HepG2 (cell line): Measurements from ENCODE around the gene TMEM183A. TPM values are rescaled to one million over a fixed set of nuclear protein-coding genes. Genes with fewer than 3 reads are reported as not detected.

Experiments used
- ATAC-seq: fragments of 200-7000 bp; cut with Tn5 transposase; 3 replicates; pipeline ENCODE4 v1.9.1; 2020; ENCODE audit warnings: mild to moderate bottlenecking, moderate library complexity
- BruUV-seq: library from RNA; stranded (reverse); fragments of 400-500 nt; replicated peaks from 2 replicates; lab custom pipeline; 2021; lab: Mats Ljungman, UMichigan
- CTCF ChIA-PET: fragments of 300-600 bp; formaldehyde crosslinking; extraction: SDS; loops from one replicate; lab custom pipeline; 2021; ENCODE audit warnings: low total read pairs, inconsistent platforms, low intra/inter-chr PET ratio; lab: Yijun Ruan, JAX
- POLR2A ChIA-PET: fragments of 350-600 bp; sonication (Branson Sonifier 250); formaldehyde crosslinking; loops from one replicate; lab custom pipeline; 2020; ENCODE audit warnings: antibody characterized with exemption, inconsistent platforms; lab: Yijun Ruan, JAX
- DNase-seq: peaks from one replicate; pipeline ENCODE4 v3.0.0-alpha.2; 2015; ENCODE audit warnings: low spot score
- FAIRE-seq: peaks from 3 replicates; lab custom pipeline; 2011; peaks lifted over from hg19 to GRCh38; lab: Jason Lieb, UNC
- H2AFZ ChIP-seq: one replicate; pipeline ENCODE4 v1.6.1; 2011; ENCODE audit warnings: low read length, inconsistent platforms
- H3K27ac ChIP-seq: fragments of 300-600 bp; 3 replicates; pipeline ENCODE4 v1.8.0; 2011; ENCODE audit warnings: mixed run types, mild to moderate bottlenecking, mixed read lengths, low read length, inconsistent platforms; ENCODE audit not compliant: insufficient read depth; ENCODE audit errors: extremely low read length
- H3K27me3 ChIP-seq, 2 experiments: fragments of 200-600 bp in 1 of 2; 2 replicates in 1 of 2; 3 replicates in 1 of 2; pipeline versions ENCODE4 v1.6.0 to v1.8.0; 2011; ENCODE audit warnings: low read length in 2 of 2, mild to moderate bottlenecking in 2 of 2, moderate library complexity in 2 of 2, inconsistent platforms in 1 of 2; ENCODE audit not compliant: insufficient read depth in 2 of 2, control insufficient read depth in 1 of 2
- H3K36me3 ChIP-seq, 2 experiments: fragments of 200-600 bp in 1 of 2; replicated peaks in 1 of 2; 2 replicates in 1 of 2; 3 replicates in 1 of 2; pipeline versions ENCODE4 v1.5.1 to v1.8.0; 2011; ENCODE audit warnings: low read length in 2 of 2, inconsistent platforms in 1 of 2; ENCODE audit not compliant: insufficient read depth in 2 of 2, control insufficient read depth in 1 of 2
- H3K4me1 ChIP-seq: 2 replicates; pipeline ENCODE4 v1.5.1; 2012; ENCODE audit warnings: low read length, inconsistent platforms; ENCODE audit not compliant: insufficient read depth
- H3K4me2 ChIP-seq: 2 replicates; pipeline ENCODE4 v1.6.0; 2011; ENCODE audit warnings: low read depth, low read length, inconsistent platforms
- H3K4me3 ChIP-seq, 3 experiments: fragments of 200-600 bp in 1 of 3; sonication (generic), shearing (Covaris generic) in 1 of 3; replicated peaks in 1 of 3; 2 replicates each; pipeline ENCODE4 v1.5.1; 2011 to 2016; ENCODE audit warnings: low read length in 3 of 3, inconsistent platforms in 2 of 3, low read depth in 2 of 3, mild to moderate bottlenecking in 2 of 3, control low read depth in 1 of 3, mixed read lengths in 1 of 3; ENCODE audit not compliant: insufficient read depth in 1 of 3
- H3K79me2 ChIP-seq: one replicate; pipeline ENCODE4 v1.6.1; 2011; ENCODE audit warnings: low read length, inconsistent platforms; ENCODE audit not compliant: insufficient read depth
- H3K9ac ChIP-seq: 2 replicates; pipeline ENCODE4 v1.6.0; 2011; ENCODE audit warnings: mild to moderate bottlenecking, low read depth, low read length, inconsistent platforms; ENCODE audit not compliant: insufficient read depth
- H3K9me3 ChIP-seq: 2 replicates; pipeline ENCODE4 v1.5.1; 2012; ENCODE audit warnings: mild to moderate bottlenecking, low read length
- H4K20me1 ChIP-seq: 2 replicates; pipeline ENCODE4 v1.6.0; 2011; ENCODE audit warnings: inconsistent platforms, mild to moderate bottlenecking, low read length, moderate library complexity; ENCODE audit not compliant: insufficient read depth
- GZF1 ChIP-seq: sonication (generic); formaldehyde crosslinking; IDR thresholded peaks from 2 replicates; pipeline ENCODE4 v1.5.1; 2020; ENCODE audit warnings: mild to moderate bottlenecking, missing genetic modification reagents
- HMG20B ChIP-seq: conservative IDR thresholded peaks from 2 replicates; pipeline ENCODE4 v1.6.1; 2016; ENCODE audit warnings: missing genetic modification reagents, missing compliant biosample characterization
- HNF1B ChIP-seq: sonication (generic); formaldehyde crosslinking; IDR thresholded peaks from 2 replicates; pipeline ENCODE4 v1.5.1; 2020; ENCODE audit warnings: mild to moderate bottlenecking, moderate library complexity, missing genetic modification reagents
- IKZF5 ChIP-seq: IDR thresholded peaks from 2 replicates; pipeline ENCODE4 v1.6.1; 2018; ENCODE audit warnings: missing genetic modification reagents, mild to moderate bottlenecking, missing compliant biosample characterization
- KLF16 ChIP-seq, 2 experiments: sonication (generic) in 1 of 2; formaldehyde crosslinking in 1 of 2; IDR thresholded peaks; 2 replicates each; pipeline versions ENCODE4 v1.6.1 to v1.8.0; 2016 to 2023; ENCODE audit warnings: missing genetic modification reagents in 2 of 2, missing compliant biosample characterization in 1 of 2
- SMARCC2 ChIP-seq: fragments of 450-650 bp; IDR thresholded peaks from 2 replicates; pipeline ENCODE4 v1.6.1; 2017; ENCODE audit warnings: antibody characterized with exemption, mild to moderate bottlenecking
- SRSF1 ChIP-seq: fragments of 200-400 bp; formaldehyde crosslinking; optimal IDR thresholded peaks from 2 replicates; pipeline ENCODE3; 2017; ENCODE audit warnings: mild to moderate bottlenecking, low read depth, low read length, moderate library complexity
- STAG1 ChIP-seq: sonication (generic); formaldehyde crosslinking; IDR thresholded peaks from 2 replicates; pipeline ENCODE4 v1.4.0; 2020; ENCODE audit warnings: missing genetic modification reagents
- WIZ ChIP-seq: sonication (generic); formaldehyde crosslinking; IDR thresholded peaks from 2 replicates; pipeline ENCODE4 v1.5.1; 2020; ENCODE audit warnings: mild to moderate bottlenecking, missing genetic modification reagents
- ZNF24 ChIP-seq: fragments of 450-650 bp; IDR thresholded peaks from 2 replicates; pipeline ENCODE4 v1.6.1; 2017; ENCODE audit warnings: antibody characterized with exemption, mild to moderate bottlenecking
- ZNF724P ChIP-seq: sonication (generic); formaldehyde crosslinking; IDR thresholded peaks from 2 replicates; pipeline ENCODE4 v1.8.0; 2022; ENCODE audit warnings: missing genetic modification reagents, borderline replicate concordance
- ZNF773 ChIP-seq: sonication (generic); formaldehyde crosslinking; IDR thresholded peaks from 2 replicates; pipeline ENCODE4 v1.4.0; 2020; ENCODE audit warnings: missing genetic modification reagents, borderline replicate concordance
- WGBS: methylation state at CpG from one replicate; pipeline ENCODE4 v1.1.6; 2017; ENCODE audit warnings: low lambda C conversion rate; 5-methylcytosine and 5-hydroxymethylcytosine counted together
- in situ Hi-C: cut with HindIII; loops from 2 replicates; pipeline ENCODE4 v1.10.0; 2017; ENCODE audit warnings: low pct_unique_long_range_greater_than_20kb; ENCODE audit not compliant: extremely low pct_ligation_motif_present
- intact Hi-C: fragments of 100-400 bp; cut with micrococcal nuclease; formaldehyde crosslinking; loops from one replicate; pipeline ENCODE4 v1.10.0; 2022; ENCODE audit not compliant: unreplicated experiment
- polyA plus RNA-seq, 8 experiments: library from polyadenylated mRNA; depleted of rRNA in 3 of 8; stranded (reverse) in 7 of 8; unstranded in 1 of 8; fragments of >200 nt; fragmentation: Illumina TruSeq in 4 of 8; extraction: Trizol in 4 of 8; gene quantifications; 2 replicates each; pipeline versions ENCODE4 v1.2.1 to v1.2.3, GENCODE V29; 2011 to 2016; ENCODE audit warnings: low read depth in 4 of 8, missing spikeins in 1 of 8, mixed read lengths in 1 of 8; ENCODE audit not compliant: insufficient read depth in 1 of 8
- total RNA-seq, 5 experiments: library from RNA; depleted of rRNA; stranded (reverse); fragments of >200 nt; fragmentation: Illumina TruSeq; extraction: Trizol; gene quantifications; 2 replicates each; pipeline ENCODE4 v1.2.3, GENCODE V29; 2016; ENCODE audit warnings: low read depth in 1 of 5

TMEM183A gene
- total and polyA plus RNA-seq, 2 of the 13 experiments (the other 11 are each of a cell fraction or from before 2014, with no cell fraction given): 59.7 to 82.0 TPM

GRCh38 chr1:203052601-203053000, 45.4 kb downstream of the TMEM183A start:
- no peak for DNase-seq
- Histone ChIP-seq H3K9ac (no peak overlapping the region), H3K79me2 (no peaks in the 10 kb centered on the region), H2AFZ (no peak overlapping the region)
- CTCF ChIA-PET: no interaction called here
- intact Hi-C loops (no loop called here), in situ Hi-C loops (no loop called here)
- 24% methylated on average over 3 of the region's 3 CpGs for WGBS
- TF ChIP-seq ZNF773 (no peak), SRSF1 (no peak), GZF1 (CRISPR knock-in tag) (no peak), ZNF724P (no peak), HNF1B (no peak), ZNF24 (no peak), KLF16 (CRISPR knock-in tag; IDR thresholded peaks at IDR 0.05) (no peak), HMG20B (CRISPR knock-in tag) (no peak), SMARCC2 (no peak), STAG1 (CRISPR knock-in tag) (no peak), WIZ (CRISPR knock-in tag) (no peak), IKZF5 (CRISPR knock-in tag) (no peak)
- TF ChIP-seq, all 625 proteins: peak for 0
- ATAC-seq (no peak), FAIRE-seq (no peak)
- no peaks in the 10 kb centered on the region for H3K9me3 ChIP-seq
- no peaks in the 10 kb centered on the region for H3K4me1 ChIP-seq
- no peak overlapping the region for H3K4me2 ChIP-seq
- POLR2A ChIA-PET: no interaction called here
- no peaks in the 10 kb centered on the region for H3K36me3 ChIP-seq
- no TSS peak for BruUV-seq
- peaks cover 7 to 41% of the 10 kb centered on the region in 2 experiments for H3K27me3 ChIP-seq
- H4K20me1 ChIP-seq: no peaks in the 10 kb centered on the region
- no peak overlapping the region for H3K27ac ChIP-seq
- no peak overlapping the region for H3K4me3 ChIP-seq
